Activated gamma-delta T cell treated with anti-CD3 and anti-CD28 coated beads, Interleukin-2, amount 50 U/mL, for 16 hours (primary cell): ENCODE data around the gene KRTAP15-1.

Experiments used
- DNase-seq: peaks from one replicate; pipeline ENCODE4 v3.0.0-alpha.2; 2020; ENCODE audit warnings: low read depth

KRTAP15-1 gene

DNA sequence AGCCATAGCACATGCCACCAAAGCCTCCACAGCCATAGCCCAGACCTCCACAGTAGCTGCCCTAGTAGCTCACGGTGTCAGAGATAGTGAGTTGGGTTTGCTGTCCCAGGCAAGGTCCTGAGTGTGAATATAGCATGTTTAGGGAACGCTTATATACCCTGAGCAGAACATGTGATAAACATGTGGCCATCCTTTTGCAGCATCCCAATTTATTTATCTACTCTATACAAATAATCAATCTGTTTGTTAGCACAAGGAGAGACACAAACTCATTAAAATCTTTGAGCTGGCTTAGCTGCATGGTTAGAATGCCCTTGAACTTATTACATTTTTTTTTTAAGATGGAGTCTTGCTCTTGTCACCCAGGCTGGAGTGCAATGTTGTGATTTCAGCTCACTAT is 47.3 kb downstream of the KRTAP15-1 start, which contains the start of gene KRTAP19-2:
Gene KRTAP19-2, minus strand, starts transcription at position 101 of the 400 bp plus-strand sequence. Its CDS starts 88 bp downstream, at position 13.
- DNase-seq: no peak
